ENCODE data around the gene CDC37.

DNA sequence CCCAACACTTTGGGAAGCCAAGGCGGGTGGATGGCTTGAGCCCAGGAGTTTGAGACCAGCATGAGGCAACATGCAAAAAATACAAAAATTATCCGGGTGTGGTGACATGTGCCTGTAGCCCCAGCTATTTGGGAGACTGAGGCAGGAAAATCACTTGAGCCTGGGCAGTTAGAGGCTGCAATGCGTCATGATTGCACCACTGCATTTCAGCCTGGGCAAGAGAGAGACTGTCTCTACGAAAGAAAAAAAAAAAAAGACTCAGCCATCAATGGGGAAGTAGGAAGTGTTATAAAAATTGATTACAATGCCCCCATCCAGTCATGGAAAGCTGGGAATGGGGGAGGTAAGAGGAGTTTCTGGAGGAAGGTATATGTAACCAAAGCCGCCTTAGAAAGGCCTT lies 28.4 kb downstream of the CDC37 start:
- TF ChIP-seq, protein P1, sequence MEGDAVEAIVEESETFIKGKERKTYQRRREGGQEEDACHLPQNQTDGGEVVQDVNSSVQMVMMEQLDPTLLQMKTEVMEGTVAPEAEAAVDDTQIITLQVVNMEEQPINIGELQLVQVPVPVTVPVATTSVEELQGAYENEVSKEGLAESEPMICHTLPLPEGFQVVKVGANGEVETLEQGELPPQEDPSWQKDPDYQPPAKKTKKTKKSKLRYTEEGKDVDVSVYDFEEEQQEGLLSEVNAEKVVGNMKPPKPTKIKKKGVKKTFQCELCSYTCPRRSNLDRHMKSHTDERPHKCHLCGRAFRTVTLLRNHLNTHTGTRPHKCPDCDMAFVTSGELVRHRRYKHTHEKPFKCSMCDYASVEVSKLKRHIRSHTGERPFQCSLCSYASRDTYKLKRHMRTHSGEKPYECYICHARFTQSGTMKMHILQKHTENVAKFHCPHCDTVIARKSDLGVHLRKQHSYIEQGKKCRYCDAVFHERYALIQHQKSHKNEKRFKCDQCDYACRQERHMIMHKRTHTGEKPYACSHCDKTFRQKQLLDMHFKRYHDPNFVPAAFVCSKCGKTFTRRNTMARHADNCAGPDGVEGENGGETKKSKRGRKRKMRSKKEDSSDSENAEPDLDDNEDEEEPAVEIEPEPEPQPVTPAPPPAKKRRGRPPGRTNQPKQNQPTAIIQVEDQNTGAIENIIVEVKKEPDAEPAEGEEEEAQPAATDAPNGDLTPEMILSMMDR (IDR thresholded peaks at IDR 0.05): no peak
- no peak for TF ChIP-seq POLR2A (IDR thresholded peaks at IDR 0.05)

Data from heart left ventricle (tissue), 13 donors.